Nephron progenitor cell (in vitro differentiated cells): ENCODE results near the gene FTO.

ENCODE experiments used
- DNase-seq: peaks from one replicate; pipeline ENCODE4 v3.0.0; 2021
- H3K27ac Mint-ChIP-seq: 2 replicates; pipeline ENCODE4 v1.8.0; 2021; ENCODE audit warnings: mild to moderate bottlenecking, moderate library complexity, mixed read lengths
- H3K27me3 Mint-ChIP-seq: 2 replicates; pipeline ENCODE4 v1.8.0; 2021; ENCODE audit warnings: mild to moderate bottlenecking, low read depth, mixed read lengths; ENCODE audit not compliant: poor library complexity
- H3K36me3 Mint-ChIP-seq: 2 replicates; pipeline ENCODE4 v1.8.0; 2021; ENCODE audit warnings: low read depth, mixed read lengths
- H3K4me1 Mint-ChIP-seq: 2 replicates; pipeline ENCODE4 v1.8.0; 2021; ENCODE audit warnings: mixed read lengths
- H3K4me3 Mint-ChIP-seq: 2 replicates; pipeline ENCODE4 v1.8.0; 2021; ENCODE audit warnings: mild to moderate bottlenecking, moderate library complexity, mixed read lengths
- H3K9me3 Mint-ChIP-seq: 2 replicates; pipeline ENCODE4 v1.8.0; 2021; ENCODE audit warnings: mild to moderate bottlenecking, moderate library complexity, mixed read lengths
- CTCF ChIP-seq: fragments of 200-600 bp; sonication (generic); IDR thresholded peaks from 2 replicates; pipeline ENCODE4 v1.5.0; 2021; ENCODE audit warnings: antibody characterized with exemption

The FTO gene

GRCh38 chr16:53836142-53836541 is 132.2 kb downstream of the FTO start:
- TF ChIP-seq CTCF = no peak
- peaks cover 8% of the 10 kb centered on the region for H3K27me3 Mint-ChIP-seq
- peaks cover 8% of the 10 kb centered on the region for H3K4me1 Mint-ChIP-seq
- no peak for DNase-seq
- H3K27ac Mint-ChIP-seq = no peak overlapping the region
- H3K4me3 Mint-ChIP-seq = no peak overlapping the region
- peaks cover 11% of the 10 kb centered on the region for H3K9me3 Mint-ChIP-seq
- H3K36me3 Mint-ChIP-seq = peaks cover 56% of the 10 kb centered on the region

- H3K36me3 Mint-ChIP-seq = peaks cover 51% of the 10 kb centered on the region
- peaks cover 10% of the 10 kb centered on the region for H3K4me1 Mint-ChIP-seq
- peaks cover 11% of the 10 kb centered on the region for H3K9me3 Mint-ChIP-seq
- no peak for TF ChIP-seq CTCF
- no peak overlapping the region for H3K4me3 Mint-ChIP-seq
- no peak for DNase-seq
- H3K27me3 Mint-ChIP-seq = peaks cover 8% of the 10 kb centered on the region
- peak overlapping the region; percentile 58 for H3K27ac Mint-ChIP-seq
These were observed 132.7 kb downstream of the FTO start for GRCh38 chr16:53836680-53837079.

- peaks cover 11% of the 10 kb centered on the region for H3K9me3 Mint-ChIP-seq
- no peak overlapping the region for H3K4me3 Mint-ChIP-seq
- TF ChIP-seq CTCF = no peak
- peaks cover 13% of the 10 kb centered on the region for H3K4me1 Mint-ChIP-seq
- no peak overlapping the region for H3K27ac Mint-ChIP-seq
- peaks cover 6% of the 10 kb centered on the region for H3K27me3 Mint-ChIP-seq
- peaks cover 46% of the 10 kb centered on the region for H3K36me3 Mint-ChIP-seq
- DNase-seq = no peak
These were observed 133.5 kb downstream of the FTO start for GRCh38 chr16:53837426-53837825.

- Mint-ChIP-seq H3K4me3 (no peak overlapping the region), H3K36me3 (peaks cover 32% of the 10 kb centered on the region), H3K27ac (no peak overlapping the region), H3K4me1 (peaks cover 13% of the 10 kb centered on the region), H3K9me3 (peaks cover 7% of the 10 kb centered on the region), H3K27me3 (peaks cover 6% of the 10 kb centered on the region)
- TF ChIP-seq CTCF = no peak
- DNase-seq = no peak
These were observed 135.2 kb downstream of the FTO start for GRCh38 chr16:53839150-53839549.

GRCh38 chr16:53840456-53840855 is 136.5 kb downstream of the FTO start:
- no peak overlapping the region for H3K4me3 Mint-ChIP-seq
- TF ChIP-seq CTCF = no peak

GRCh38 chr16:53841884-53842283 is 137.9 kb downstream of the FTO start:
- H3K27me3 Mint-ChIP-seq = peaks cover 3% of the 10 kb centered on the region
- H3K4me1 Mint-ChIP-seq = peaks cover 6% of the 10 kb centered on the region
- TF ChIP-seq CTCF = no peak
- no peaks in the 10 kb centered on the region for H3K9me3 Mint-ChIP-seq
- H3K4me3 Mint-ChIP-seq = no peak overlapping the region
- H3K27ac Mint-ChIP-seq = peak overlapping the region; percentile 47
- DNase-seq = no peak
- H3K36me3 Mint-ChIP-seq = peaks cover 10% of the 10 kb centered on the region

More at GRCh38 chr16:53840456-53840855, 136.5 kb downstream of the FTO start:
- H3K36me3 Mint-ChIP-seq = peaks cover 23% of the 10 kb centered on the region
- no peak for DNase-seq
- H3K27me3 Mint-ChIP-seq = peaks cover 6% of the 10 kb centered on the region
- peaks cover 7% of the 10 kb centered on the region for H3K9me3 Mint-ChIP-seq
- H3K4me1 Mint-ChIP-seq = peaks cover 13% of the 10 kb centered on the region
- no peak overlapping the region for H3K27ac Mint-ChIP-seq
